Measurements from ENCODE around the gene ACAP2.

Gene ACAP2

DNA sequence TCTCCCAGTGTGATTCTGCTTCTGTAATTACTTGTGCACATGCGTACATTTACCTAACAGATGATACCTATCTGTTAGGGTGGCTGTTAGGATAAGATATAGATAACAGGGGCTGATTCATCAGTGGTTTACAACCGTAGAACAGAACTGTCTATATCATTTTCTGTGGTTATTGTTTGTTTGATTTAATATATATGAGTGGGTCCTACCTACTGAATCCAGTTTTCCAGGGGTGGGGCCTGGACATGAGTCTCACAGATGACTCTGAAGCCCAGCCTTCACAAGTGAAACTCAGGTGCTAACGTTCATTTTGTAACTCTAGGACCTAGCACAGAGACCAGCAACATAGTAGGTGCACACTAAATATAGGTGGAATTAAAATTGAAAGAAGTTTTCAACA lies 10.4 kb upstream of the ACAP2 start:
- TF ChIP-seq GATA1 (IDR thresholded peaks at IDR 0.05; ENCODE audit: low read depth, low read length) (no peak), POLR2A (IDR thresholded peaks at IDR 0.05; ENCODE audit: low read length) (no peak)

DNA sequence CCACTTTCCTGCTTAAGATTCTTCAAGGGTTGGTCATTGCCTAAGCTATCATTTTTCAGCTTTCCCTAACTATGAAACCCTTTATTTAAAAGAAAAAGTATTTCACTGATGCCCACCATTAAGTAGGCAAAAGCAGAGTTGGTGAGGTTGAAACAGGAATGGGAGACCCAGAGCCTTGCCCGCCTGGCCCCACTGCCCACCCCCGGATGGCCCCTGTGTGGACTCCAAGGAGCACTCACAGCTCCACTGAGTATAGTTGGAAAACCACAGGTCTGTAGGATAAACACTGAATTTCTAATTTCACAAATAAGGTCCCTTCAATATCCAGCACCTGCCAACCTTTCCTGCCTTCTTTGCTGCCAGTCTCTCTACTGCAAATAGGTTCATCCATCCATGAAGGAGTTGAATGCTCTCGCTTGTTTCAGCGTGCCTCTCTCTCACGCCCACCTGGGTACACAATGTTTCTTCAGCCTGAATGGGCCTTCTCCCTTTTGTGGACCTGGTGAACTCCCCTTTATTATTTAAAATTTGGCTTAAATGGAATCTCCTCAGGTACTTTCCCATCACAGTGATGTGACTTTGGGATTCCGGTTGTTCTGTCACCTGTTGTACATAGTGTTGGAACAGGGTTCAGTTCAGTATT lies 8.7 kb upstream of the ACAP2 start:
- no peak for TF ChIP-seq POLR2A (IDR thresholded peaks at IDR 0.05; ENCODE audit: low read length)
- TF ChIP-seq GATA1 (IDR thresholded peaks at IDR 0.05; ENCODE audit: low read depth, low read length): no peak
- DNase-seq: no peak

More for the DNA sequence above, 10.4 kb upstream of the ACAP2 start:
- peak in 1 of 2 experiments; percentile 53 for DNase-seq

DNA sequence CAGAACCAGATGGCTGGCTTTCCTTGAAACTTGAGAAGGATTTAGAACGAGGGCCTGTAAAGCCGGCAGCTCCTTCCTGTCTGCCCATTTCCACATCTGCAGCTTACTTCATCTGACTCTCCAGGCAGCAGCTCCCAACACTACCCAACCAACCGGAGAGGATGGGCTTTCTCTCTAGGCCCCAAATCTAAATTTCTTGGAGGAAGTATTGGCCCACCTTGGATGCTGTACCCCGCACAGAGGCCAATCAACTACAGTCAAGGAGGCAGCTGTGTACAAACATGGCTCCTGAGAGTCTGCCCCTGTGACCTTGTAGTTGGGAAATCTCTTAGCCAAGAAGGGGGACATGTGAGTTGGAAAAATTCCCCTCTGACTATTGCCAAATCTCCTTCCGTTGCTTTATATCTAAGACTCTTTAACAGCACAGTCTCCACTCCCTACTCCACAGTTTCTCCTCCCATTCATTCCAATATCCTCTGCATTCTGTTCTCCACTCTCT lies 8.0 kb upstream of the ACAP2 start:
- TF ChIP-seq GATA1 (IDR thresholded peaks at IDR 0.05; ENCODE audit: low read depth, low read length) (no peak), POLR2A (IDR thresholded peaks at IDR 0.05; ENCODE audit: low read length) (no peak)
- no peak for DNase-seq

DNA sequence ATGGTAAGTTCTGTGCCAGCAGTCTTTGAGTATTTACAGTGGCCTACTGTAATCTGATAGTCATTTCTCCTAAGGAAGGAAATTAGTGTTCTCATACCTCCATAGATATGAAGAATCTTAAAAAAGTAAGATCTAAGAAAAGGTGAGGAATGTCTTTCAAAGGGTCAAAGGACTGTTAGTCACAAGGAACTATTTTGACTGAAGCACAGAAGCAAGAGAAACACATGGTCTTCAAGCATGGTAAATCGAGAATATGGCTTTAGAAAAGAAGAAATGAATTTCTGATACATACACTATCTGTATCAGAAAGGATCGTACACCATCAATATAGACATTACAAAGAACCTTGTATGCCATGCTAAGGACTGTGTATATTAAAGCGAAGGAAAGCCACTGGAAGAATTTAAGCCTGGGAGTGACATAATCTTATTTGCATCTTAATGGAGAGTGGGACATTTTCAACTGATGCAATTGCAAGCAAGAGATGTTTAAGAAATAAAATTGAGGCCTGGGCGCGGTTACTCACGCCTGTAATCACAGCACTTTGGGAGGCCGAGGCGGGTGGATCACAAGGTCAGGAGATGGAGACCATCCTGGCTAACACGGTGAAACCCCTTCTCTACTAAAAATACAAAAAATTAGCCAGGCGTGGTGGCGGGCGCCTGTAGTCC lies 5.5 kb upstream of the ACAP2 start:
- TF ChIP-seq GATA1 (IDR thresholded peaks at IDR 0.05; ENCODE audit: low read depth, low read length): no peak
- no peak for TF ChIP-seq POLR2A (IDR thresholded peaks at IDR 0.05; ENCODE audit: low read length)
- peak in 1 of 2 experiments; percentile 42 for DNase-seq

DNA sequence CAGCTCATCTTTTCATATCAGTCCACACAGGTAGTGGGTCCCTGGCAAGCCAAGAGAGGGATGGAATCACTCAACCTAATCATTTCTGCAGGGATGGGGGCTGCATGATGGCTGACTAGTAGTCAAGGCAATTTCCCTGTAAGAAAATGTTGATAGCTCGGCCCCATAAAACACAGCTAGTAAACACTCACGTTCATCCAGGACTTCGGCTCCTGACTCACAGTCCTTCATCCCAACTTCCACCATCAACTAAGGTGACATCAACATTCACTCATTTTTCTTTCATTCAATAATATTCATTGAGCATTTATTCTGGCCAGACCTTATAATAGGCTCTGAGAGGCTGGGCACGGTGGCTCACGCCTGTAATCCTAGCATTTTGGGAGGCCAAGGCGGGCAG lies 4.4 kb upstream of the ACAP2 start:
- DNase-seq: no peak
- no peak for TF ChIP-seq POLR2A (IDR thresholded peaks at IDR 0.05; ENCODE audit: low read length)
- no peak for TF ChIP-seq GATA1 (IDR thresholded peaks at IDR 0.05; ENCODE audit: low read depth, low read length)

DNA sequence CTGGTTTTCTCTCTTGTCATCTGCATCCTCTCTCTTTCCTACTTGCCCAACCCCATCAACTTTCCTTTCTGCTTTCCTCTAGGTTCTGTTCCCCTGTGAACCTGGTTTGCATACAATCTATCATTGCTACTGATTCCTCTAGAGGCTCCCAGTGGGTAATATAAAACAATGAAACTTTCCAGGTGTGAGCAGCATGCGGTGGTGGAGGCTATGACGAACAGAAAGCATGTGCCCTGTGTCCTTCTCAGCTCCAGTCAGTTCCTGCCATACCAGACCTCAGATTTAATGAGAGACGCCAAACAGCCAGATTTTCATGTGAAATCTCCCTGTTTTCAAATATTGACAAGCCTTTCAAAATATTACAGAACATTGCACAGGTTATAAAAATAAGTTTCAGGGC lies 3.5 kb upstream of the ACAP2 start:
- DNase-seq: no peak
- TF ChIP-seq POLR2A (IDR thresholded peaks at IDR 0.05; ENCODE audit: low read length) (no peak), GATA1 (IDR thresholded peaks at IDR 0.05; ENCODE audit: low read depth, low read length) (no peak)

DNA sequence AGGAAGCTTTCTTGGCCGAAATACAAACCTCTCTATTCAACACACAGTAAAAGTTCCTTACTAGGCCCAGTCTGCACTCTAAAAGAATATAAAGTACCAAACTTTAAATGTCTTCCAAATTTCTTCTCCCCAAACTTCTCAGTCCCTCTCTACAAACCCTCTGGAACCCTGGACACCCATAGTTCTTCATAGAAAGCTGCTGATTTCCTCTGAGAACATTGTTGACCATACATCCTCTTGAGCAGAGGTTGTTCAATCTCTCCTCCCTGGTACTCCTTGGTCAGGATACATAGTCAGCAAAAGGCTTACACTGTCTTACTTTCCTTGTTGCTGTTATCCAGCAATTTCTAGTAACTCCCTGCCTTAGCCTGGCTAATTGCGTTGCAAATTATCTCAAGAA lies 3.1 kb upstream of the ACAP2 start:
- no peak for DNase-seq
- TF ChIP-seq POLR2A (IDR thresholded peaks at IDR 0.05; ENCODE audit: low read length): no peak
- no peak for TF ChIP-seq GATA1 (IDR thresholded peaks at IDR 0.05; ENCODE audit: low read depth, low read length)

DNA sequence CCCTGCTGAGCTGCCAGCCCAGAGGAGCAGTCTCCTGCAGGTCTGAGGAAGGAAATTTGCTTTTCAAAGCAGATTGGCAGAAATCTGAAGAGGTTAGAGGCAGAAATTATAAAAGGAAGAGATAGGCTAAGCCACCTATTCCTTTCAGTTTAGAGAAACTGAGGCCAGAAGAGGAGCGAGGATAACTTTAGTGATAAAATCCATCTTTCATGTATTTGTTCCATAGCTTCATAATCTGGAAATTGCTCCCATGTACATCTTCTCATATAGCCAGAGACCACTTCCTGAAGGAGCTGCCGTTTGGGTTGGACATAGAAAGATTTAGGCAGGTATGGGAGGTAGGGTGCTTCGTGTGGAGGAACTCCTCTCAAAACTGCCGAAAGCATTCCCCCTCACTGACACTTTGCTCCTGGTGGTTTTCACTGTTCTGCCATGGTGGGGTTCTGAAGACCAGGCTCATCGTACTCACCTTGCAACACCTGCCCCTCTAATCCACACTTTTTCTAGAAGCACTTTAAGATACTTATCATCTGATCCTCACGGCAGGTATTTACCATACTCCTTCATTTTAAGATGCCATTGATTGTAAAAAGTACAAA lies 670 bp upstream of the ACAP2 start:
- TF ChIP-seq GATA1 (IDR thresholded peaks at IDR 0.05; ENCODE audit: low read depth, low read length) (no peak), POLR2A (IDR thresholded peaks at IDR 0.05; ENCODE audit: low read length) (no peak)
- DNase-seq: no peak

DNA sequence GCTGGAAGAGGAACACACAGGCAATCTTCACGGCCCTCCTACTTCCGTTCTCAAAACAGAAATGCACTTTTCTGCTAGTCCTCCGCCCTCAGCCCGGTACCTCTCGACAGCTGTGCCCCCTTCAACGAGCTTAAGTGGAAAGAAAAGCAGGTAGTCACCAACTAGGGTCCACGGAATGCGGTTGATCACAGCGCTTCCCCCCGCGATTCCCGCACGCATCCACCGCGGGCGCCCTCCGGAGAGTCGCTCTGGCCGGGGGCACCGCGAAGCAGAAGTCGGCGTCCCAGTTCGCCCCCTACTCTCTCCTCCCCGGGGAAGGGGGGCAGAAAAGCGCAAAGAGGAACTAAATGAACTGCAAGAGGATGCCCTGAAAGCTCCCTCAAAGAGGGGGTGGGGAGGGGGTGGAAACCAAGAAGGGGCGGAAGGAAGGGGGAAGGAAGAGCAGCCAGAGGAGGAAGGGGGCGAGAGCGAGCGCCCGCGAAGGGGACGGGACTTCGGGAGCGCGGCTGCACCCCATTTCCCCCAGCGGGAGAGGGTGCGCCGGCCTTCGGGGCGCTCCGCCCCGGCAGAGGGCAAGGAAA lies 738 bp downstream of the ACAP2 start:
- DNase-seq: peak; percentile 73 to 82
- no peak for TF ChIP-seq POLR2A (IDR thresholded peaks at IDR 0.05; ENCODE audit: low read length)
- no peak for TF ChIP-seq GATA1 (IDR thresholded peaks at IDR 0.05; ENCODE audit: low read depth, low read length)

DNA sequence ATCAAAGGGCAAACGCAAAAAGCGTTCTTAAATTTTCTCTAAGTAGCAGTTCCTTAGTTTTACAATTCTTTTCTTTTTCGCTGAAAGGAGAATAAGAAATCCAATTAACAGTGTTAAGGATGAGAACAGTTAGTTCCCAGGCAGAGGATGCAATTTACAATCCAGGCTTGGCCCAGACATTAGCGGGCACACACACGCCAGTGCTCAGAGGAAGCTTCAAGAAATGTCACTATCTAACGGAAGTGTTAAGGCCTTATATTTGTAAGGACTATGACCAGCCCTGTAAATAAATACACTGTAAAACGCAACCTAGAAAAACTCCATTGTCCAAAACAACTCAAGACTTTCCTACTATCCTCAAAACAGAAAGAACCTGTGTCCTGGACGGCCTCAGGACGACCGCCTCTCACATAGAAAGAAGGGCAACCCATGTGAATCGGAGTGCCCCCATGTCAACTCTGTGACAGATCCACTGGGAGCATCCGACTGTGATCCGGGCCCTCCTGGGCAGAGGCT lies 1.3 kb downstream of the ACAP2 start:
- peak; percentile 58 to 72 for DNase-seq
- no peak for TF ChIP-seq POLR2A (IDR thresholded peaks at IDR 0.05; ENCODE audit: low read length)

DNA sequence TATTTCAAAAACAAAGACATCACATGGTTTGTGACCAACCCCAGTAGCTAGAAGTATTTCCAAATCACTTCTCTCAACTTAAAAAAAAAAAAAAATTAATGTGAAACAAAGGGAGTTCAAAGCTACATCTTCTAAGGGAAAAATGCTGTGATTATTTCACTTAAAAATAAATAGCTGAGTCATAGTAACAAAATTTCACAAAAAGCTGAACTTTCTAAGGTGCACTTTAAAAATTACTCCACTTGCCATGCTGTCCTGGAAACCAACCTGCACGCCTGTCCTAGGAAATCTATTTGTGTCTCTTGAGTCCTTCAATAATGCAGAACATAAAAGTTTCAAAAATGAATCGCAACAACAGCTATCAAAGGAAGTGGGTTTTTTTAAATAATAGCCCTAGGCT lies 1.8 kb downstream of the ACAP2 start:
- TF ChIP-seq POLR2A (IDR thresholded peaks at IDR 0.05; ENCODE audit: low read length): no peak
- TF ChIP-seq GATA1 (IDR thresholded peaks at IDR 0.05; ENCODE audit: low read depth, low read length): no peak
- peak; percentile 20 to 50 for DNase-seq

DNA sequence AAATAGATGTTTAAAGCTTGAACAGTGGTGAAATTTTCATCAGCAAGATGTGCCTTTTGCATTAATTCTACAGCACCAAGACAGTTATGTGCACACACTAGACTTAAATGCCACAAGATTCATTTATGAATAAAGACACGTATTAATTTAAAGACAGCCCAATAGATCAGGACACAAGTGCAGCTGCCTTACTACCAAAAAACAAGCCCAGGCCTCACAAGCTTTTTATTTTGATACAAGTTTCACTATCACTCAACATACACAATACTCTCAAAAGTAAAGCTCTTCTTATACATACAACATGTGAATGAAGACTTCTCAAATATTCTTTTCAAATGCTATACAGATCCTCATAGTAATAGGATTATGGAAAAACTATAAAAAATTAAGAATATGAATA lies 2.4 kb downstream of the ACAP2 start:
- TF ChIP-seq GATA1 (IDR thresholded peaks at IDR 0.05; ENCODE audit: low read depth, low read length) (no peak), POLR2A (IDR thresholded peaks at IDR 0.05; ENCODE audit: low read length) (no peak)
- peak in 1 of 2 experiments; percentile 12 for DNase-seq

DNA sequence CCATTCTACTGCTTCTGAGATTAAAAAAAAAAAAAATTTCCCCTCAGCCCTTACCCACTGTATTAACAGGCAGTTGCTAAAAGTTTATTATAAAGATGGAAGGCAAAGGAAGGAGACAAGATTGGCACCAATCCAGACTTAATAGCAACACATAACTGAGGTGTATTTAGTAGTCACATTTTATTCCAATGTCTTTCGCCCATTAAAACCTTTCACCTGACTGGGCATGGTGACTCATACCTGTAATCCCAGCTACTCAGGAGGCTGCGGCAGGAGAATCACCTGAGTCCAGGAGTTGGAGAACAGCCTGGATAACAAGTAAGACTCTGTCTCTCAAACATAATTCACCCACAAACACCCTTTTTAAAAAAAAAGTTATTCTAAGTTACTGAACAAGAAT lies 4.4 kb downstream of the ACAP2 start:
- DNase-seq: no peak
- TF ChIP-seq GATA1 (IDR thresholded peaks at IDR 0.05; ENCODE audit: low read depth, low read length): no peak
- no peak for TF ChIP-seq POLR2A (IDR thresholded peaks at IDR 0.05; ENCODE audit: low read length)

DNA sequence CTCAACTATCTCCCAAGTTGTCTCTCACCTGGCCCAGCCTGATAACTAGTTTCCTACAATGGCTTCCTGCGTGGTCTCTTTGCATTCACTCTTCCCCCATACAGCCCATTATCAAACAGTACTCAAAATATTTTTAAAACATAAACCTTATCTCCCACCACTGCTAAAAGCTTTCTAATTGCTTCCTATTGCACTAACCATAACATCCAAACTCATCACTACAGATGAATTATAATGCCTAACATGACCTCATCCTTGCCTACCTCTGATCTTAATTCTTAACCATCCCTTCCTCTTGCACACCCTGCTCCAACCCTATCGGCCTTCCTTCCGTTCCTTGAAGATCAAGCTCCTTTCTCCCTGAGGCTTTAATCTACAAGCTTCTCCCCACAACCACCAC lies 17.0 kb downstream of the ACAP2 start:
- DNase-seq: peak in 1 of 2 experiments; percentile 11

More for the DNA sequence above, 17.0 kb downstream of the ACAP2 start:
- no peak for TF ChIP-seq POLR2A (IDR thresholded peaks at IDR 0.05; ENCODE audit: low read length)
- TF ChIP-seq GATA1 (IDR thresholded peaks at IDR 0.05; ENCODE audit: low read depth, low read length): no peak
